COR-L47 (cell line): ENCODE measurements around the gene RAD50.
"Not testable (repeated sequence)": the region's sequence is repeated elsewhere in the genome, so short reads cannot be mapped to it uniquely, and the experiment has no call there.

Experiments used
- DNase-seq: peaks from one replicate; lab custom pipeline; 2025; lab: John Stamatoyannopoulos, UW

The RAD50 gene

DNA sequence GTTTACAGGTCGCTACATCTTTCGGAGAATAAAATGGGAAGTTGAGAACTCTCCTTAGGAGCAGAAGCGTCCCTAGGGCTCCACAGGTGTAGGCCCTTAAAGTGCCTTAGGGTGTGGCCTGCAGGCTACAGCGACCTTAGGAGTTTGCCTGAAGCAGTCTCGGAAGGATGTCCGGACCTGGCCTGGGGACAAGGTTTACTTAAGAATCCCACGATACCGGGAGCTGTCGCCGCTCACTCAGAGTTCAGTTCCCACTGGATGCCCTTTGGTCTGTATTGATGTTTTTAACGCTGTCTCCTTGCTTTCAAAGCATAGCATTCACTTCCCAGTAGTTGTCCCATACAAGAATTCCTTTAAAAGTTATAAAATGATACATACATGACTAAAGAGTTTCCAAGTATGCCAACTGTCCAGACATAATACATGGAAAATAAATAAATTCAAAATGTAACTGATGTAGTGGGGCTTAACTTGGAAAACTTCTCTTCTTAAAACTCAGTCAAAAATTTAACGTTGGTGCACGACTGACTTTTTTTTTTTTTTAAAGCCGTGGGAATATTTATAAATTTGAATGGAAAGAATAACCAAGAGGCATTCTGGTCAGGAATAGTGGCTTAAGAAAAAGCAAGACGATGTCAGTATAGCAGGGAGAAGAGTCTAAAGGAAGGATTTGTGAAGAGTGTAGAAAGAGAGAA is 848 bp downstream of the RAD50 start:
- peak; percentile 42 for DNase-seq

DNA sequence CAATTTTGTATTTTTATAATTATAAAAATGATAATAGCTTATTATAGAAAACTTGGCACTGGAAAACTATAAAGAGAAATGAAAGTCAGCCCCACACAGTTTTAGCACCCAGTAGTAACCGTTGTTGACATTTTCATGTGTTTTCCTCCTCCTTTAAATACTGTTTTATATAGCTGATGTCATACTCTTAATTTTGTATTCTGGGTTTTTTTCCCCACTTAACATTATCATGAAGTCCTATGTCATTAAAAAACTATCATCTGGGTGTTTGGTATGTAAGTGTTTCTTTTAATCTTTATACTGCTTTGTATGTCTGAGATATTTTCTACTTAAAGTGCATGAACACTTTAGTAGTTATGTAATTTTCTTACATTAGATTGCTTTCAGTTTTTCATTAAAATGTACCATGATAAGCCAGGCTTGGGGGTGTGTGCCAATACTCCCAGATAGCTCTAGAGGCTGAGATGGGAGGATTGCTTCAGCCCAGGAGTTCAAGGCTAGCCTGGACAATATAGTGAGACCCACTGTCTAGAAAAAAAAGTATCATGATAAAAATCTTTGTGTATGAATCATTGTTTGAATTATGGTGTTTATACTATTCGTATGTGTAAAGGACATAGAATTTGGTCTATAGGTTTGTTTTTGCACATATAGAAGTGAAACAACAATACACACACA is 2.7 kb downstream of the RAD50 start:
- no peak for DNase-seq

DNA sequence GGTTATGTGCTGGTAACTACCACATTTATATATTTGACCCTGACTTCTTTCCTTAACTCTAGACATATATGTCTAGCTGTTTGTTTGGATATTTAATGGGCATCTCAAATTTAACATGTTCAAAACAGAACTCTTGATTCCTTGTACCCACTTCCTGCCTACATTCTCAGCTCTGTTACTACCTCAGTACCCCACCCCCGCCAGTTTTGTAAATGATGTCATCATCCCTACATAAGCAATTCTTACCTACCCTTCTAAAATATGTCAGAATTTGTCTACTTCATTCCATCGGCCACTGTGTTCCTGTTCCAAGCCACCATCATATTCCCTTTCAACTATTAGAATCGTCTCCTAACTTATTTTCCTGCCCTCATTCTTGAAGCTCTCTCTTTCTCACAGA is 4.8 kb downstream of the RAD50 start:
- DNase-seq: no peak

DNA sequence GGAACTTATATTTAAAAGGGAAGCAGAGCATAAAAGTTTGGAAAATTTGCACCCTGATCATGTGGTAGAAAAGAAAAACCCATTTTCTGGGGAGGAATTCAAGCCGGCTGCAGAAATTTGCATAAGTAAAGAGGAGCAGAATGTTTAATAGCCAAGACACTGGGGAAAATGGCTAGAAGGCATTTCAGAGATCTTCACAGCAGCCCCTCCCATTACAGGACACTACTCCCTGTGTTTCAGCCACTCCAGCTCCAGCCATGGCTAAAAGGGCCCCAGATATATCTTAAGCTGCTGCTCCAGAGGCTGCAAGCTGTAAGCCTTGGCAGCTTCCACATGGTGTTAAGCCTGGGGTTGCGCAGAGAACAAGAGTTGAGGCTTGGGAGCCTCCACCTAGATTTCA is 7.8 kb downstream of the RAD50 start:
- DNase-seq: not testable (repeated sequence)

DNA sequence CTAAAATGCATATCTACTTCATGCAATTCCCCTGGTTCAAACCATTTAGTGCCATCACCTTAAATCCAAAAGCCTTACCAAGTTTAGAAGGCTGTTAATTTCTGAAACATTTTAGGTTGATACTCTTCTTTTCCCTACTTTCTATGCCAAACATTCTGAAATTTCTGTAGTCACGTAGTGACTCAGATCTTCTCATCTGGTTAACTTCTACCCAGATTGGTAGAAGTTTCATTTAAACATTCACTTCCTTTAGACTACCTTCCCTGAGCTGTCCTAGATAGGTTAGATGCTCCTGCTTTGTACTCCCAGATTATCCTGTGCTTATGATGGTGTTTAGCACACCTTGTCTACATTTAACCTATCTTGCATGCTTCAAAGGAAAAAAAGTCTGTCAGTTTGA is 9.9 kb downstream of the RAD50 start:
- DNase-seq: no peak

DNA sequence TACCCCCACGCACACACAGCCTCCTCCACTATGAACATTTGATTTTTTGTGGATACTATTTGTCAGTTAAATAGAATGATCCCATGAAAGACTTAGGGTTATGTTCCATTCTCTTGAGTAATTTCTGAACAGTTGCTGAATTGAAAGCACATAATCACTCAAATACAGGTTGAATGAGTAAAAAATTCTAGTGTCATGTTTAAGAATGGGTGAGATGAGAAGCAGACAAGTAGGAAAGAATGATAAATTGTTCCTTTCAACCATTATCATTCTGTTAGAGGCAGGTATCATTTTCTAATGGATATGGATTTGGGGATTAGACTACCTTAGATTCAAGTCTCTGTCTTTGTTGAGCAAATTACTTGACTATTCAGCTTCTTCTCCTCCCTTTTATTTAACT is 19.3 kb downstream of the RAD50 start:
- no peak for DNase-seq

DNA sequence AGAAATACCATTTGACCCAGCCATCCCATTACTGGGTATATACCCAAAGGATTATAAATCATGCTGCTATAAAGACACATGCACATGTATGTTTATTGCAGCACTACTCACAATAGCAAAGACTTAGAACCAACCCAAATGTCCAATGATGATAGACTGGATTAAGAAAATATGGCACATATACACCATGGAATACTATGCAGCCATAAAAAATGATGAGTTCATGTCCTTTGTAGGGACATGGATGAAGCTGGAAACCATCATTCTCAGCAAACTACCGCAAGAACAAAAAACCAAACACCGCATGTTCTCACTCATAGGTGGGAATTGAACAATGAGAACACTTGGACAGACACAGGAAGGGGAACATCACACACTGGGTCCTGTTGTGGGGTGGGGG is 27.8 kb downstream of the RAD50 start:
- DNase-seq: not testable (repeated sequence)

DNA sequence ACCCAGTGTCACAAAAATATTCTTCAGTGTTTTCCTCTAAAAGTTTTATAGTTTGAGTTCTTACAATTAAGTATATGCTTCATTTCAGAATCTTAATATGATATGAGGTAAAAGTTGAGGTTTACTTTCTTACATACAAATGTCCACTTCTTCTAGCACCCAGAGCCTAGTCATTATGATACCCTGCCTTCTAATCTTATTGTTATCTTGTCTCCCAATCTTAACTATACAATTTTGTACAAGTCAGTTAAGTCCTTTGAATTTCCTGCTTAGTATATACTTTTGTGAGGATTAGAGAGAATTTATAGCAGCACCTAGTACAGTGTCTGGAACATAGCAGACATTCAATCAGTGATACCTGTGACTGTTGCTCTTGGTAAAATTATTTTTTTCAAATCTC is 29.3 kb downstream of the RAD50 start:
- DNase-seq: no peak

DNA sequence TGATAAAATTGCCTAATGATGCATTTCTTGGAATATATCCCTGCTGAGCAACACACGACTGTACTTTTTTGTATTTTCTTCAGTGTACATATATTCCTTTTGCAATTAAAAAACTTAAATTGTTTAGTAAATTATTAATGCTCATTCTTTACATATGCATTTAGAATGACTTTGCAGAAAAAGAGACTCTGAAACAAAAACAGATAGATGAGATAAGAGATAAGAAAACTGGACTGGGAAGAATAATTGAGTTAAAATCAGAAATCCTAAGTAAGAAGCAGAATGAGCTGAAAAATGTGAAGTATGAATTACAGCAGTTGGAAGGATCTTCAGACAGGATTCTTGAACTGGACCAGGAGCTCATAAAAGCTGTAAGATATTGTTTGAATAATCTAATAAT is 32.7 kb downstream of the RAD50 start:
- no peak for DNase-seq

DNA sequence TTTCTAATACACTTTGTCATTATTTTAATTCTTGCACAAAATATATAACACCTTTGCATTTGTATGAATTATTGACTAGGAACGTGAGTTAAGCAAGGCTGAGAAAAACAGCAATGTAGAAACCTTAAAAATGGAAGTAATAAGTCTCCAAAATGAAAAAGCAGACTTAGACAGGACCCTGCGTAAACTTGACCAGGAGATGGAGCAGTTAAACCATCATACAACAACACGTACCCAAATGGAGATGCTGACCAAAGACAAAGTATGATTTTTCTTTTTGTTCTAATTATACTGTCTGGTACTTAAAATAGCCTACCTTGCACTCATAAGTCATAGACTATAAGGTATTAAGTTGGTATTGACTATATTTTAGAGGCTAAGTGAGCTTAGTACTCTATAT is 34.4 kb downstream of the RAD50 start:
- no peak for DNase-seq

DNA sequence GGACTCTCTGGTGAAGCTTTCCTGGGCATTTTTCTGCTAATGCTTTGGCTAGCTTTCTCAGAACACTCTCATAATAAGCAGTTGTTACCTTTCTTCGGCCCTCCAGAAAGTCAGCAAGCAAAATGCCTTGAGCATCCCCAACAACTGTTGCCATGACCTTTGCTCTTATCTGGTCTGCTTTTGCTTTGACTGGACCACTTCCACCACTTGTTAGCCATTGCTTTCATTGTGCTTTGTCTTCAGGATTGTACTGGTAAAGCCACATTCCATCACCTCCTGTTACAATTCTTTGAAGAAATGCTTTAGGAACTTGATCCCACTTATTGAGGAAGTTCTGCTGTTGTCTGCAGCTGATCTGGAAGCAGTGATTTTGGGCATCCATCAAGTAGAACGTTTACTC is 35.7 kb downstream of the RAD50 start:
- no peak for DNase-seq

DNA sequence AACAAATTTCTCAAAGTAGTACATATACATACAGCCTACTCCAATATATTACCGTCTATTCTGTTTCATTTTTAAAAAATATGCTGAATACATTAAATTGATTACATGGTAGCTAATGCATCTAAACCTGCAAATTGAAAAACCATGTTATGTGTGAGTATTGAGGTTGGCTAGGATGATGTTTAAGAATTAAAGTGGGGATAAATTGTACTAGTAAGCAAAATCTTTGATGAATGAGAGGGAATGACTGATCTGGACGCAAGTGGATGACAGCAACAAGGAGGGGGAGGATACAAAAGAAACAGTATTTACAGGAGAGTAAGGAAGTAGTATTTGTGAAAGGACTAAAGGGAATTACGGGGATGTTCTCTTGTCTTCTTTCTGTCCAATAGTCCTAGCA is 37.4 kb downstream of the RAD50 start:
- no peak for DNase-seq

DNA sequence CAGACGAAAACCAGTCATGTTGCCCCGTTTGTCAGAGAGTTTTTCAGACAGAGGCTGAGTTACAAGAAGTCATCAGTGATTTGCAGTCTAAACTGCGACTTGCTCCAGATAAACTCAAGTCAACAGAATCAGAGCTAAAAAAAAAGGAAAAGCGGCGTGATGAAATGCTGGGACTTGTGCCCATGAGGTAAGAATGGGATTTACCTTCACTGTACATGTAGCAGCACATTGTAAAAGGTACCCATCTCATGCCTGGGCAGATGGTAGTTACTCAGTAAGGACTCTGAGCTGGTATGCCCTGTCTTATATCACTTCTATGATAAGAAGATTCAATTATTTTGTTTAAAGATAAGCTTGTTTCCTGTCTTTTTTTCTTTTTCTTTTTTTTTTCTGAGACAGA is 38.8 kb downstream of the RAD50 start:
- DNase-seq: no peak

DNA sequence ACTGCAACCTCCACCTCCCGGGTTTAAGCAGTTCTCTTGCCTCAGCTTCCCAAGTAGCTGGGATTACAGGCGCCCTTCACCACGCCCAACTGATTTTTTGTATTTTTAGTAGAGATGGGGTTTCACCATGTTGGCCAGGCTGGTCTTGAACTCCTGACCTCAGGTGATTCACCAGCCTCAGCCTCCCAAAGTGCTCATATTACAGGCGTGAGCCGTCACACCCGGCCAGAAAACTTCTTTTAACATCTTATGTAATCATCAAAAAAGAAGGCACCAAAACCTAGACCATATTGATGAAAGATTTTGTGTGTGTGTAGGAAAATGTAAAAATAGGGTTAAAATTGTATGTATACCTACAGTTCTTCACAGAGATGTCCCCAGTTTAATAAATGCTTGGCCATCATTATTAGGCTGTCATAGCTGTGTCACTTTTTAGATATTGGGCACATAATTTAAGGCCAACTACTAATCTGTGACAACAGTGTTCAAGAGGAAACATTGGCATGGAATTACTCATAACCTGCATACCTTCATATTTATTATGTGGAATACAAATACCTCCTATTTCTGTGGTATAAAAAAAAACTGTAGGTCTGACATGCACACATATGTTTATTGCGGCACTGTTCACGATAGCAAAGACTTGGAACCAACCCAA is 44.4 kb downstream of the RAD50 start:
- DNase-seq: no peak

DNA sequence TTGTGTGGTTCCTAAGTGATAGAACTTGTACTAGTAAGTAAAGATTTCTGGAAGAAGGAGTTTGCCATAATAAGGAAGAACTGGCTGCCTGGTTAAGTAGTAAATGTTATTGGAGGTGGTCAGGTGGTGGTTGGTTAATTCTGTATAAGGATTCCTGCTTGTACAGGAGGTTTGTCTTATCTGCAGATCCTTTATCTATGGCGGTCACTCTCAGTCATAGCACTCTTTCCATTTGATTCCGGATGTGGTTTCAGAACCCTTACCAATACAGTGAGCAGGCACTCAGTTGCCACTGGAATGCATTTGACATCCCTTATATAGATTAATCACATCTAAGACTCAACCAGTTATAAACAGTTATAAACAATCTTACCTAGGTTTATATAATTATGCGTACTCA is 50.3 kb downstream of the RAD50 start:
- no peak for DNase-seq

DNA sequence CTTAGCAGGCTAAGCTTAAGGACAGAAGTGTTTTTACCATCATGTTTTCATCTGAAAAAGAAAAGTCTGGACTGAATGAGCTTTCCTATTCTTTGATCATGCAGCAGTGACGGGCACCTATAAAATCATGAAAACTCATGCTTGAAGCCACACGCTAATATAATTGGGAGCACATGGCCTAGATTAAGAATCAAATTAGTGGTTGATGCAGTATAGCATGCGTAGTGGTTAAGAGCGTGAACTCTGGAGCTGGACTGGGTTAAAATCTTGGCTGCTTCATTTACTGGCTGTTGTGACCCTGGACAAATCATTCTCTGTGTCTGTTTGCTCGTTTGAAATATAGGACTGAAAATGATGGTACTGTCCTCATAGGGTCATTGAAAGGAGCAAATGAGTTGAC is 51.3 kb downstream of the RAD50 start:
- no peak for DNase-seq

DNA sequence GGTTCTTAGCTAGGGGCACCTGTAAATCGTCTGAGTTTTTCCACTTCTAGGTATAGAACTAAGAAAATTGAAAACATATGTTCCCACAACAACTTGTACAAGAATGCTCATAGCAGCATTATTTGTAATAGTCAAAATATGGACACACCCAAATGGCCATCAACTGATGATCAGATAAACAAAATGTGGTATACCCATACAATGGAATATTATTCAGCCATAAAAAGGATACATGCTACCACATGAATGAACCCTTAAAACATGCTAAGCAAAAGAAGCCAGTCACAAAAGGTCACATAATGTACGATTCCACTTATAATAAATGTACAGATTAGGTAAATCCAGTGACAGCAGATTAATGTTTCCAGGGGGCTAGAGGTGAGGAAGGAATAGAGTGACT is 55.2 kb downstream of the RAD50 start:
- no peak for DNase-seq

DNA sequence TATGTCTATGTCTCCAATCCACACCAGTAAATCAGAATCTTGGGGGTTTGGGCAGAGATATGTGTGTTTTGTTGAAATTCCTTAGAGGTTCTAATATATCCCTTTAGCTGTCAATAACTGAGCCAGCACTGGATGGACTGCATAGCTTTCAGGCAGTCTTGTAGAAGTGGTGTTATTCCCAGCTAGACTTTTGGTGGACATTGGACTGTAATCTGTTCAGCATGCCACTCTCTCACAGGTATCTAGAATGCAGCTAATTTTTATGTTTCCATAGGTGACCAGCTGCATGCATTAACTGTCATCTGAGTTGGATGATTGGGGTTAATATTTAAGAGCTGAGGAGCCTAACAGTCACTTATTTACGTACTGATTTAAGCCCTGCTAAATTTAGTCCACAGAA is 56.1 kb downstream of the RAD50 start:
- no peak for DNase-seq

DNA sequence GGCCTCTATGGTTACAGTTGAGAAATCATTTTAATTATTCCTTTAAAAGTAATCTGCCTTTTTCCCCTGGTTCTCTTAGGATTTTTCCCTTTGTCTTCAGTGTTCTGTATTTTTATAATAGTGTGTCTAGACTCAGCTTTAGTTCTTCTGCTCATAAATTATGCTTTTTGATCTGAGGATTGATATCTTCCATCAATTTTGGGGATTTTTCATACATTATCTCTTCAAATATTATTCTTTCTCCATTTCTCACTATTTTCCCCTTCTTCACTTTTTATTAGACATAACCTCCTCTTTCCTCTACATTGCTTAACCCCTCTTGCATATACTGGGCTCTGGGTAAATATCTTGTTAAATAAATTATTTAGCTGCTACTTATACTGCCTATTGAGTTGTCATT is 64.9 kb downstream of the RAD50 start:
- no peak for DNase-seq

DNA sequence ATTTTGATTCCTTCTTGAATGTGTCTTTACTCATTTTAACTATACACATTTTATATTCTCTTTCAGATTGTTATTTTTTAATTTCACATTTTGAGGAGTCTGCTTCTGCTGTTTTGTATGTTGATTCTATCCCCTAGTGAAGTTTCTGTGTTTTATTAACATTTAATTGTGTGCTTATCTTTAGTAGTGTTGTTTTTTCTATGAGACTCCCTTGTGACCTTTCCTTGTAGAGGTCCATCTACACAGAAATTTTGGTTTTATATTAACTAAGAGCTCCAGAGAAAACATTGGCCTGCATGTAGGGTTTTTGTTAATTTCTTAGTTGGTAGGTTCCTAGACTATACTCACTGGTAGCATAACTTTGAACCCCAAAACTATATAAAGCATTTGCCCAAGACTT is 65.8 kb downstream of the RAD50 start:
- no peak for DNase-seq

DNA sequence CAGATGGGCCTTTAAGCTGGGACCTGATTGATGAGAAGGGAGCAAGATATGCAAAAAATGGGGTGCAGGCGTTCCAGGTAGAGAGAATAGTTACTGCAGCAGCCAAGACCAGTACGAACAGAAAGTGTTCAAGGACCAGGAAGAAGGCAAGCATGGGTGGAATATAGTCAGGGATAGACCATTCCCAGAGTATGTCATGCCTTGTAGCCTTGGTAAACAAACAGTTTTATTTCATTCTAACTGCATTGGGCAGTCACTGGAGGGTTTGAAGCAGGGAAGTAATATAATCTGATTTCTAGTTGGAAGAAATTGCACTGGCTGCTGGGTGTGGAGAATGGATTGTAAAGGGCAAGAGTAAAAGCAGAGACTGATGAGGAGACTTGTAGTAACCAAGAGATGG is 70.7 kb downstream of the RAD50 start:
- DNase-seq: no peak

DNA sequence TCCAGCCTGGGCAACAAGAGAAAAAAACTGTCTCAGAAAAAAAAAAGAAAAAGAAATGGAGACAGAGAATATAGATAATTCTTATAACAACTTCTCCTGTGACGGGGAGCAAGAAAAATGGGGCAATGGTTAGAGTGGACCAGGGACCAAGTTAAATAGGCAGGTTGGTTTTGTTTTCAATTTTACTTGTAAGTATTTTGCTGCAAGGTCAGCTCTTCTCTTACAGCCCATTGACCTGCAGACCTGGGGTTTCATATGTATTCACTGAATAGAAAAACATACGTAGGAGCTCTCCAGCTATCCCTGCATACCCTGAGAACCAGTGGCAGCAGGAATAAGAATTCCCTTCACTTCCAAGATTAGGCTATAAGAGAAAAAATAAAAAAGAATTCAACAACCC is 72.0 kb downstream of the RAD50 start:
- DNase-seq: no peak

DNA sequence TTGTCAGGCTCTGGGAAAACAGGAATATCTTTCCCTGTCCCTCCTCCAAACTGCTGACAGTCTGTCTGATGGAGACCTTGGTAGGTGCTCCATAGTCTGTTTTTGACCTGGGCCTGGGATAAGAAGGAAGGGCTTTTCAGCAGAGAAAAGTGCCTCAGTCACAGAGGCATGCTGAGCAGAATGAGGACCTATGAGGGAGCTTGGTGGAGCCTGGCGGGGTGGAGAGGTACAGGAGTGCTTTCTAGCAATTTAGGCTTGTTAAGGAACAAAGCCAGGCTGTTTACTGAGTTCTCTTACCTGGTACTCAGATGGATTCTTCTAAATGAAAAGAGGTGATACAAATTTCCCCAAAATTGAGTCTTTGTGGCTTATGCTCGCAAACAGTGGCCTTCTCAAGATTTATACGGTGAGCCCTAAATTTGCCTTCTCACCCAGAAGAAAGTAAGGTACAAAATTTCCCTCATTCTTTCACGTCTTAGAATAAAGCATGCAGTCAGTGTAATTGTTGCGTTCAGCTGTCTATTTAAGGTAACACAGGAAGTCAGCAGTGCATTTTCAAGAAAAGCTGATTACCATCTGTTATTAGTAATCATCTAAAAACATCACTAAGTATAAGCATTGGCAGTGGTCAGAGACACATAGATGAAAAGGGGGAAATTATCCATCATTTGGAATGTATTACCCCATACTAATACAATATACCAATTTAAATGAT is 72.6 kb downstream of the RAD50 start:
- no peak for DNase-seq
